Erythroblast (primary cell): ENCODE measurements around the gene VENTX.

Source experiments
- GATA1 ChIP-seq: IDR thresholded peaks from 2 replicates; pipeline ENCODE4 v1.6.1; 2011; ENCODE audit warnings: low read depth, mild to moderate bottlenecking, control low read depth, low read length, moderate library complexity
- POLR2A ChIP-seq: IDR thresholded peaks from 2 replicates; pipeline ENCODE4 v1.6.1; 2011; ENCODE audit warnings: mild to moderate bottlenecking, low read length

DNA sequence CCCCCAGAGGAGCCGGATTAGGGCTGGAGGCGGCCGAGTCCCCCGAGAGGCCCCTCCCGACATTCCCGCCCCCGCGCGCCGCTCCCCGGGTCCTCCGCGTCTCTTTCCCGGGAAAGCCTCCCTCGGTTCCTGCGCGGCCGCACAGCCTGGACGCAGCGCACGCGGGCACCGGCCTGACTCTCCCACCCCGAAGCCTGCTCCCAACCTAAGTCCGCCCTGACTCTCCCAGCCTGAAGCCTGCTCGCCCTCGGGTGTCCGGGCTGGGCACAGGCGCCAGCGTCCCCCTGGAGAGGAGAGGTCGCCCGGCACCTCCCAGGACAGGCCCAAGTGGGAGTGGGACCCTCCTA lies 441 bp upstream of the VENTX start:
- no peak for TF ChIP-seq POLR2A
- no peak for TF ChIP-seq GATA1
